Inferior parietal cortex (tissue), 1 donor: ENCODE data around the gene USP35.

ENCODE experiments used
- DNase-seq: peaks from one replicate; pipeline ENCODE4 v3.0.0-alpha.2; 2016; ENCODE audit errors: extremely low spot score

USP35 gene

GRCh38 chr11:78196661-78197091, 8.0 kb downstream of the USP35 start:
- DNase-seq, result no peak

- no peak for DNase-seq
Measured at GRCh38 chr11:78197816-78198215, 9.1 kb downstream of the USP35 start.

DNA sequence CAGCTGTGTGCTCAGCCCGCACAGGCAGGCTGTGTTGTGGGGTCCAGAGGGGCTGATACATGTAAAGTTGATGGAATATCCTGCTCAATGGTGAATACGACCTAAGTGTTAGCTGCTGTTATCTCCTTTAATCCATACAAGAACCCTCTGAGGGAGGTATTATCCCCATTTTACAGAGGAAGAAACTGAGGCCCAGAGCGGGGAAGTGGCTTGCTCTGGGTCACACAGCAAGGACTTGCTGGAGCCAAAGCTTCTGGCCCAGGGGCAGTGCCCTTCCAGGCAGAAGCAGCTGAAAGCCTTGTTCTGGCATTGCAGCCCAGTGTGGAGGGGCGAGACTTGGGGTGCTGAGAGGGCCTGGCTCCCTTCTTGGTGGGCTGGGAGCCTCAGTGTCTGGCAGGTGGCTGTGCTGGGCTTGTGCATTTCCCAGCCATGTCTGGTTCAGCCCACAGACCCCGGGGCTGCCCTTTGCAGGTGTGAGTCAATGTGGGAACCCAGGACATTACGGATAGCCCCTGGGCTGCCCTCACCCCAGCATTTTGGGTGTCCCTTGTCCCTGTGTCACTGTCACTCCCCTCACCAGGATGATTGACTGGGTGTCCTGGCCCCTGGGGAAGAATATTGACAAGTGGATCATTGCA, 10.4 kb downstream of the USP35 start:
- no peak for DNase-seq

DNA sequence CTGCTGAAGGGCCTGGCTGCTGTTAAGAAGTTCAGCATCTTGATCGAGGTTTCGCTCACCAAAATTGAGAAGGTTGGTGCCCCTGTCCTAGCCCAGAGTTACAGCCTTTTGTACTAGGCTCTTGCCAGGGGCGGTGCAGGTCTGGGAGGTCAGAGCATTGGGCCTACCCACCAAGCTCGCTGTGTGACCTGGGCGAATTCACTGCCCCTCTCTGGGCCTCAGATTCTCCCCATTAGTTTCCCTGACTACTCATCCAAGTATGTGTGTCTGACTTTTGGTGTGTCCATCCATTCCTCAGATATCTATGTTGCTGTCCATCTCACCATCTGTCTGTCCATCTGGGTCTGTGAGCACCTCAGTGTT, 10.9 kb downstream of the USP35 start:
- DNase-seq, result no peak

DNA sequence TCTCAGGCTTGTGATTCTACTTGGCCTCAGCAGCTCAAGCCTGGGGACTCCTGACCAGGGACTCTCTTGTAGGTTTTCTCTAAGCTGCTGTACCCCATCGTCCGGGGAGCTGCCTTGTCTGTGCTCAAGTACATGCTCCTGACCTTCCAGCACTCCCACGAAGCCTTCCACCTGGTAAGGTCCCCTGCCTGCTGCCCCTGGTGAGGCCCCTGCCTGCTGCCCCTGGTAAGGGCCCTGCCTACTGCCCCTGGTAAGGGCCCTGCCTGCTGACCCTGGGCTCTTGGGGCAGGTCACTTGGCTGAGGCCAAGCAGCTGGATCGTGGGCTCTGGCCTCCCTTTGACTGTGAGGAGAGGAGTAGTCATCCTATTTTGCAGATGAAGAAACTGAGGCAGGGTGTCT, 11.3 kb downstream of the USP35 start:
- DNase-seq, result no peak

DNA sequence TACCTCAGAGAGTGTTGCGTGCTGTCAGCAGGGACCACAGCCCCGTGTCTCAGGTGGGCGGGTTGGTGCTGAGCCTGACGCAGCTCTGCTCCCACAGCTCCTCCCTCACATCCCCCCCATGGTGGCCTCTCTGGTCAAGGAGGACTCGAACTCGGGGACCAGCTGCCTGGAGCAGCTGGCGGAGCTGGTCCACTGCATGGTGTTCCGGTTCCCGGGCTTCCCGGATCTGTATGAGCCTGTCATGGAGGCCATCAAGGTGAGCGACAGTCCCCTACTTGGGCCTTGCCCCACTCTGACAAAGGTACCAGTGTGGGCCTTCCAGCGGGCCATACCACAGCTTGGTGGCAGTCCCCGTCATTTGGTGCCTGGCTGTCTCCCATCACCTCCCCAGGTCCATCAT, 11.8 kb downstream of the USP35 start:
- DNase-seq, result no peak

DNA sequence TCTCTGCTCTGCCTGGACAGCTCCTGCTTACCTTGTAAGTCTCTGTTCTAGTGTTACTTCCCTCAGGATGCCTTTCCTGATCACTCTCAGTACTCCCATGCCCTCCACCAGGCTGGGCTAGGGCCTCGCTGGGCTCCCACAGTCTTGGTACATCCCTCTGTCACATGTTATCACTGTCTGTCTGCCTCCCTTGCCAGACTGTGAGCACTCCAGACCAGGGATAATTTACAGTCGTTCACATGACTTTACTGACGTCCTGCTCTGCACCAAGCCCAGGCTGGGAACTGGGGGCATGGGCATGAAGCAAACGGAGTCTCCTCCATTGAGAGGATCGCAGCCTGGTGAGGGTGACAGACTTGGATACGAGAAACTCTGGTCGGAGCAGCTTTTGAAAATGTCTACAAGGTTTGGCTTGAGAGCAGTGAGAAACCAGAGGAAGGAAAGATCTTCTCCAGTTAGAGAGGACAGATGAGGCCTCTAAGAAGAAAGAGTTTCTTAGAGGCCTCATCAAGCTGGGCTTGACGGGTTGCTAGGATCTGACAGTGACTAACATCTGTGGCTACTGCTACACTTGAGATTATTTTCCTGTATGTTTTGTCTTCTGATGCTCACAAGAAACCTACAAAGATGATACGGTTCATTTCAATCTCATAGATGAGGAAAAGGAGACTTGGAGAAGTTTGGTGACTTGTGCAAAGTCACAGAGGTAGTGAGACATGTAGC, 12.5 kb downstream of the USP35 start:
- no peak for DNase-seq

DNA sequence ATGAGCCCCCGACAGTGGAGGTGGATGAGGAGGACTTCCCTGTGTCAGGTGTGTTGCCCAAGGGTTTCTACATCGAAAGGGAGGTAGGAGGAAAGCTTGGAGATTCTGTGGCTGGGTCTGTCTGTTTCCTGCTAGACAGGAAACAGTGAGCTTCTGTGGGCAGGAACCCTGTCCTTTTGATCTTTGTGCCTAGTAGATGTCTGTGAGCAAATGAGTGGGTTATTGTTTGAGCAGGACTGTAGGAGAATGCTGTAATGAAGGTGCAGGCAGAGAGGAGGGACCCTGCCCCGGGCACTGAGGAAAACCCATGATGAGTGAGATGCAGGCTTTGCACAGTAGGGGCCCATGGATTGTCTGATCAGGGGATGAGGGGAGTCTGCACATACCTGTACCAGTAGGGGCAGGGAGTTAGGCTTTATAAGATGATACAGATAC, 14.0 kb downstream of the USP35 start:
- DNase-seq, result no peak

DNA sequence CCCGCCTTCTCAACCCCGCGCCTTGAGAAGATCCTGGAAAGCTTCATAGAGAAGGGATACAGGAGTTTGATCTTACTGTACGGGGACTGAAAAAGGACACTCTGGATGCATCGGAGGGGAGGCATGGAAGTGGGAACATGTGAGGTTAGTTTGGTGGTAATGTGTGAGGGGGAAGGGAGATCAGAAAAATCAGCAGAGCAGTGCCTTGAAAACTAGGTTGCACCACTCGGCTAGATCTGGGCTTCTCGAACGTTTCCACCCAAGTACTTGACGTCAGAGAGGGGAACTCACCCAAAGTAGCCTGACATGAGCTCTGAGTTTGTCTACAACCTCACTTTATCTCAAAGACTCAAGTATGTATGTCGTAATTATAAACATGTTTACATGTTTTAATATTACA, 14.5 kb downstream of the USP35 start:
- no peak for DNase-seq

GRCh38 chr11:78205256-78205655, 16.5 kb downstream of the USP35 start:
- no peak for DNase-seq

- no peak for DNase-seq
Measured at GRCh38 chr11:78205691-78206090, 17.0 kb downstream of the USP35 start.

DNA sequence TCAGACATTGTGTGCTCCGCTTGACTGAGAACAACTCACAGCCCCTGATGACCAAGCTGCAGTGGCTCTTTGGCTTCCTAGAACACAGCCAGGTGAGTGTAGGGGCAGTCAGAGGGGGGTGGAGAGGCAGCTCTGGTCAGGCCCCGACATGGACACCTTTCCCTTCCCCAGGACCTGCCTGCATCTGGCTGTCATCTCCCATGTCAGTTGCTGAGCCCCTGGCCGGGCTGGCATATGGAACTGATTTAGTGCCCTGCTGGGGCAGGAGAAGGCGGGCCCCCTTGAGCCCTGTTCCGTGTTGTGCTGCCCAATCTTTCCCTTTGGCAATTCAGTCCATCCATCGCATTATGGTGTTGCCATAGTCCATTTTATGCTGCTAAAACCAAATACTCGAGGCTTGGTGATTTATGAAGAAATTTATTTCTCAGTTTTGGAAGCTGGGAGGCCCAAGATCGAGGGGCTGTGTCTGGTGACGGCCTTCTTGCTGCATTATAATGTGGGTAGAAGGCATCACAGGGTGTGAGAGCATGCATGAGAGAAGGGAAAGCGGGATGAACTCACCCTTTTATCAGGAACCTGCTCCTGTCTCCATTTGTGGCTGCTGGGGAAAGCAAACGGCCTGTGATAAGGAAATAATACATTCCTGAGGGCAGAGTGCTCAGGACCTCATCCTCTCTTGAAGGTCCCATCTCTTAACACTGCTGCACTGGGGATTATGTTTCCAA, 19.0 kb downstream of the USP35 start:
- no peak for DNase-seq

- no peak for DNase-seq
Measured at GRCh38 chr11:78208257-78209165, 19.8 kb downstream of the USP35 start.

GRCh38 chr11:78209478-78209877, 20.8 kb downstream of the USP35 start:
- DNase-seq, result no peak

- DNase-seq, result no peak
Measured at GRCh38 chr11:78210000-78210608, 21.4 kb downstream of the USP35 start.

GRCh38 chr11:78211565-78211964, 22.8 kb downstream of the USP35 start:
- DNase-seq, result no peak

DNA sequence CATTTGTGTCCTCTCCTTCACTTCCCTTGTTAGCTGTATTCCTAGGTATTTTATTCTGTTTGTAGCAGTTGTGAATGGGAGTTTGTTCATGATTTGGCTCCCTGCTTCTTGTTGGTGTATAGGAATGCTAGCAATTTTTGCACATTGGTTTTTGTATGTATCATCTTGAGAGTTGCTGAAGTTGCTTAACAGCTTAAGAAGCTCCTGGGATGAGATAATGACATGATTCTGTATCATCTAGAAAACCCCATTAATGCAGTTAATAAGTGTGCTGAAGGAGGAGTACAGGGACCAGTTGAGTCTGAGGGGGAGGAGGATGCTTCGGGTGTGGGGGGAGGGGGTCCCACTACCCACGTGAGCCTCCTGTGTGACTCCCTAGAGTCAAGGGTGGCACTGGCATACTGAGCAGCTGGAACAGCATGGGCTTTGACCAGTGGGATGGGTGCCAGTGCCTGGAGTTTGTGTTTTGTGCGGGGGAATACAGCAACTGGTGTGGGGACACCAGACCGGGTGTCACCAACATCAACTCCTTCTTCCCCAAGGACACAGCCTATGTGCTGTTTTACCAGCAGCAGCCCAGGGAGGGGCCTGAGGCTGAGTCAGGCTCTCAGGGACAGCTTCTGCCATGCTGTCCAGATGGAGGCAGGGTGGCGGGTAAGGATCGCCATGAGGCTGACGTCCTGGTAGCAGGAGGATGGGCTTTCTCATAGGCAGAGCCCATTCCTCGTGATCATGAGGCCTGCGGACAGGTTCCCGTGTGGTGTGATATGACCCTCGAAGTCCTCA, 24.1 kb downstream of the USP35 start:
- no peak for DNase-seq

GRCh38 chr11:78213526-78214330, 25.0 kb downstream of the USP35 start:
- no peak for DNase-seq

DNA sequence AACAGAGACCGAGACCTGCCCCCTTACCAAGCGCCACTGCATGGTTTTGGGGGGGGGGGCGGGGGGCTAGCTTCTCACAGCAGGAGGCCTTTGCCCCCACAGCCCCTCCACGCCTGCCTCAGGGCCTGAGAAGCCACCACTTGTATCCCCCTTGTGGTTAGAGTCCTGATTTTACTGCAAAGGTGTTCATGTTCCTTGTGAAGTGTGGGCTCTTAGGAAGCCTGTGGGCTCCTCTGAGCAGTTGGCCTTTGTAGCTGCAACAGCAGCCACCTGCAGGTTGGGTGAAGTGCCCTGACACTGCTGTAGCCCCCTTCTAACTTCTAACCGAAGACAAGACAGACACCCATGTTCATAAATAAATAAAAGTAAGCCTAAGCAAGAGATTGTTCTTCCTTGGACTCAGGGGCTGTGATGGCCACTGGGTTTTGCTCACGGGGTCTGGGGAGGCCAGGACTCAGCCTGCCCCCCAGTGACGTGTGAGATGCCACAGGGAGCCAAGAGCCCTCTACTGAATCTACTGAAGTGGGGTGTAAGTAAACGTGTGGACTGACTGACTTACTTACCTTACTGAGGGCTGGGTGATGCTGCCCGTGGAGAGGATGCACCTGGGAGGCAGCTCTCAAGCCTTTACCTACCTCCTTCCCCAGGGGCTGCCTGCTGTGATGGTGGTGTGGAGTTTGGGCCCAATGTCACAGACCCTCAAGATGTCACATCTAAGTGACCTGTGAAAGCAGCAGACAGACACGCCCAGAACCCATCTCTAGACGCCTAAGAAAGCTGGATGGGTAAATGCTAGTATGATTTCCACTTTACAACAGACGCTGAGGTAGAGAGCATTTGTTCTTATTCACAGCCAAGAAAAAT, 25.8 kb downstream of the USP35 start:
- no peak for DNase-seq
